Measurements from ENCODE around the gene EEFSEC. TPM values are rescaled to one million over a fixed set of nuclear protein-coding genes. Genes with fewer than 3 reads are reported as not detected.

Gene EEFSEC
- total and polyA plus RNA-seq, 2 experiments from 2014 or later, result 4.9 to 18.7 TPM

GRCh38 chr3:128422762-128423524 lies 269.7 kb downstream of the EEFSEC start:
- H3K4me3 ChIP-seq, result no peak overlapping the region
- no peak for TF ChIP-seq EZH2 (IDR thresholded peaks at IDR 0.05; ENCODE audit: insufficient read depth, poor library complexity, severe bottlenecking)
- no peak for TF ChIP-seq EZH2phosphoT487 (IDR thresholded peaks at IDR 0.05; ENCODE audit: insufficient read depth, low read depth)
- H2AFZ ChIP-seq, result no peak overlapping the region
- no peak overlapping the region for H3K9ac ChIP-seq
- H3F3A ChIP-seq (ENCODE audit: insufficient read depth), result no peaks in the 10 kb centered on the region
- H3K4me1 ChIP-seq (ENCODE audit: insufficient read depth), result no peaks in the 10 kb centered on the region
- no peak overlapping the region for H3K27ac ChIP-seq
- H3K36me3 ChIP-seq (ENCODE audit: low read depth), result no peaks in the 10 kb centered on the region
- H3K9me3 ChIP-seq (ENCODE audit: low read depth), result no peaks in the 10 kb centered on the region
- H3K27me3 ChIP-seq (replicated peaks; ENCODE audit: insufficient read depth), result no peaks in the 10 kb centered on the region
- H3K79me2 ChIP-seq (ENCODE audit: insufficient read depth), result no peaks in the 10 kb centered on the region
- WGBS, 2 experiments (ENCODE audit: low coverage in 1 of 2, low lambda C conversion rate in 2 of 2, missing lambda C conversion rate in 2 of 2), result 84 to 90% methylated on average over 3 of the region's 3 CpGs
- no peak for DNase-seq
- no peaks in the 10 kb centered on the region for H3K9me2 ChIP-seq (ENCODE audit: insufficient read depth)
- no peaks in the 10 kb centered on the region for H4K20me1 ChIP-seq (ENCODE audit: insufficient read depth)
- H3K4me2 ChIP-seq (ENCODE audit: unreplicated experiment), result no peak overlapping the region
- in situ Hi-C loops (cut with MboI), result loop anchor here (10.0 kb wide), 1 partner anchor 172 kb away; no protein-coding TSS in a partner anchor

- no peak for DNase-seq
Measured at GRCh38 chr3:128423525-128424147, 270.4 kb downstream of the EEFSEC start.

GRCh38 chr3:128424508-128425069 lies 271.3 kb downstream of the EEFSEC start:
- 77 to 80% methylated on average over 14 of the region's 14 CpGs for WGBS, 2 experiments (ENCODE audit: low coverage in 1 of 2, low lambda C conversion rate in 2 of 2, missing lambda C conversion rate in 2 of 2)
- no peak overlapping the region for H3K4me2 ChIP-seq (ENCODE audit: unreplicated experiment)
- no peak for TF ChIP-seq EZH2phosphoT487 (IDR thresholded peaks at IDR 0.05; ENCODE audit: insufficient read depth, low read depth)
- TF ChIP-seq EZH2 (IDR thresholded peaks at IDR 0.05; ENCODE audit: insufficient read depth, poor library complexity, severe bottlenecking), result no peak
- H3K4me1 ChIP-seq (ENCODE audit: insufficient read depth), result no peaks in the 10 kb centered on the region
- no peaks in the 10 kb centered on the region for H4K20me1 ChIP-seq (ENCODE audit: insufficient read depth)
- no peaks in the 10 kb centered on the region for H3K36me3 ChIP-seq (ENCODE audit: low read depth)
- in situ Hi-C loops (cut with MboI), result loop anchor here (10.0 kb wide), 1 partner anchor 170 kb away; no protein-coding TSS in a partner anchor
- no peak overlapping the region for H3K4me3 ChIP-seq
- H3K9me3 ChIP-seq (ENCODE audit: low read depth), result no peaks in the 10 kb centered on the region
- peak; percentile 55 for DNase-seq
- no peaks in the 10 kb centered on the region for H3K27me3 ChIP-seq (replicated peaks; ENCODE audit: insufficient read depth)
- H3K79me2 ChIP-seq (ENCODE audit: insufficient read depth), result no peaks in the 10 kb centered on the region
- no peaks in the 10 kb centered on the region for H3K9me2 ChIP-seq (ENCODE audit: insufficient read depth)
- no peak overlapping the region for H3K27ac ChIP-seq
- no peak overlapping the region for H2AFZ ChIP-seq
- H3F3A ChIP-seq (ENCODE audit: insufficient read depth), result no peaks in the 10 kb centered on the region
- no peak overlapping the region for H3K9ac ChIP-seq

More at GRCh38 chr3:128423525-128424147, 270.4 kb downstream of the EEFSEC start:
- no peaks in the 10 kb centered on the region for H3K9me3 ChIP-seq (ENCODE audit: low read depth)
- H3K4me1 ChIP-seq (ENCODE audit: insufficient read depth), result no peaks in the 10 kb centered on the region
- no peaks in the 10 kb centered on the region for H3K9me2 ChIP-seq (ENCODE audit: insufficient read depth)
- H3K4me3 ChIP-seq, result no peak overlapping the region
- no peak overlapping the region for H3K9ac ChIP-seq
- no peak overlapping the region for H3K4me2 ChIP-seq (ENCODE audit: unreplicated experiment)
- no peak overlapping the region for H2AFZ ChIP-seq
- no peaks in the 10 kb centered on the region for H3F3A ChIP-seq (ENCODE audit: insufficient read depth)
- no peak for TF ChIP-seq EZH2phosphoT487 (IDR thresholded peaks at IDR 0.05; ENCODE audit: insufficient read depth, low read depth)
- H3K27ac ChIP-seq, result no peak overlapping the region
- in situ Hi-C loops (cut with MboI), result loop anchor here (10.0 kb wide), 1 partner anchor 171 kb away; no protein-coding TSS in a partner anchor
- no peaks in the 10 kb centered on the region for H4K20me1 ChIP-seq (ENCODE audit: insufficient read depth)
- WGBS, 2 experiments (ENCODE audit: low coverage in 1 of 2, low lambda C conversion rate in 2 of 2, missing lambda C conversion rate in 2 of 2), result 88 to 94% methylated on average over 7 of the region's 7 CpGs
- H3K27me3 ChIP-seq (replicated peaks; ENCODE audit: insufficient read depth), result no peaks in the 10 kb centered on the region
- no peaks in the 10 kb centered on the region for H3K36me3 ChIP-seq (ENCODE audit: low read depth)
- no peaks in the 10 kb centered on the region for H3K79me2 ChIP-seq (ENCODE audit: insufficient read depth)

GRCh38 chr3:128425142-128425845 lies 272.0 kb downstream of the EEFSEC start:
- Histone ChIP-seq H3K9me2 (ENCODE audit: insufficient read depth) (no peaks in the 10 kb centered on the region), H3K27ac (no peak overlapping the region), H3K4me2 (ENCODE audit: unreplicated experiment) (no peak overlapping the region), H3K9me3 (ENCODE audit: low read depth) (no peaks in the 10 kb centered on the region), H3F3A (ENCODE audit: insufficient read depth) (no peaks in the 10 kb centered on the region), H3K9ac (no peak overlapping the region), H2AFZ (no peak overlapping the region), H4K20me1 (ENCODE audit: insufficient read depth) (no peaks in the 10 kb centered on the region), H3K79me2 (ENCODE audit: insufficient read depth) (no peaks in the 10 kb centered on the region), H3K27me3 (replicated peaks; ENCODE audit: insufficient read depth) (no peaks in the 10 kb centered on the region), H3K36me3 (ENCODE audit: low read depth) (no peaks in the 10 kb centered on the region), H3K4me1 (ENCODE audit: insufficient read depth) (no peaks in the 10 kb centered on the region), H3K4me3 (no peak overlapping the region)
- TF ChIP-seq EZH2 (IDR thresholded peaks at IDR 0.05; ENCODE audit: insufficient read depth, poor library complexity, severe bottlenecking) (no peak), EZH2phosphoT487 (IDR thresholded peaks at IDR 0.05; ENCODE audit: insufficient read depth, low read depth) (no peak)
- WGBS, 2 experiments (ENCODE audit: low coverage in 1 of 2, low lambda C conversion rate in 2 of 2, missing lambda C conversion rate in 2 of 2), result 77 to 78% methylated on average over 23 of the region's 23 CpGs
- in situ Hi-C loops (cut with MboI), result loop anchor here (10.0 kb wide), 1 partner anchor 170 kb away; no protein-coding TSS in a partner anchor
- DNase-seq, result no peak

Data from GM23248 (cell line).